ENCODE results near the gene FEN1. TPM values are rescaled to one million over a fixed set of nuclear protein-coding genes. Genes with fewer than 3 reads are reported as not detected.

FEN1 gene
- total and polyA plus RNA-seq, 2 donors (not counting 1 experiment from before 2014, with no cell fraction given), result 3.4 to 9.8 TPM

- no peaks in the 10 kb centered on the region for H3K79me2 ChIP-seq (ENCODE audit: control insufficient read depth, insufficient read depth, low read length)
- peaks cover 0 to 2% (median 0%) of the 10 kb centered on the region in 3 donors for H3K9me3 ChIP-seq (ENCODE audit: control extremely low read depth in 1 of 3, control insufficient read depth in 2 of 3, insufficient read depth in 1 of 3, low read length in 2 of 3)
- no peak overlapping the region for H3K4me3 Mint-ChIP-seq
- 82% methylated on average over 14 of the region's 19 CpGs for WGBS (ENCODE audit: insufficient coverage)
- H2AFZ ChIP-seq (ENCODE audit: insufficient read depth, low read depth, low read length, poor library complexity, severe bottlenecking), result no peak overlapping the region
- no peak for DNase-seq
- CTCF ChIA-PET, result interaction anchor here (1.1 to 6.6 kb wide), 6 partner anchors 11 to 366 kb away, joined by 3 to 69 read pairs (median 4); no protein-coding TSS in a partner anchor
- TF ChIP-seq EZH2 (IDR thresholded peaks at IDR 0.05; ENCODE audit: borderline replicate concordance, insufficient read depth, low read depth, low read length, poor library complexity, severe bottlenecking), result no peak
- no peak for TF ChIP-seq CTCF (IDR thresholded peaks at IDR 0.05)
- intact Hi-C loops (cut with micrococcal nuclease), result loop anchor here (5.0 kb wide), 1 partner anchor 566 kb away; no protein-coding TSS in a partner anchor
- no peak overlapping the region for H3K27ac Mint-ChIP-seq
- no peaks in the 10 kb centered on the region for H4K20me1 ChIP-seq (ENCODE audit: control insufficient read depth, insufficient read depth, low read length, poor library complexity, severe bottlenecking)
- no peaks in the 10 kb centered on the region for H3K9me3 Mint-ChIP-seq (ENCODE audit: insufficient read depth)
- no peaks in the 10 kb centered on the region for H3K4me1 Mint-ChIP-seq
- H3K36me3 ChIP-seq (replicated peaks in 1 of 2; ENCODE audit: control extremely low read depth in 1 of 2, control insufficient read depth in 1 of 2, extremely low read depth in 1 of 2, insufficient read depth in 2 of 2, low read length in 1 of 2), result no peaks in the 10 kb centered on the region
- no peak overlapping the region for H3K27ac ChIP-seq (ENCODE audit: low read length in 2 of 2)
- peaks cover 16% of the 10 kb centered on the region for H3K27me3 Mint-ChIP-seq
- ATAC-seq (ENCODE audit: low read depth), result no peak
- H3K27me3 ChIP-seq (replicated peaks in 1 of 4; ENCODE audit: control extremely low read depth in 1 of 4, control insufficient read depth in 3 of 4, insufficient read depth in 4 of 4, low read length in 3 of 4), result peaks cover 0 to 30% (median 8%) of the 10 kb centered on the region in 4 experiments
- POLR2A ChIA-PET, result no interaction called here
- H3K9ac ChIP-seq (ENCODE audit: low read length), result no peak overlapping the region
- H3K4me1 ChIP-seq (ENCODE audit: control insufficient read depth in 2 of 2, insufficient read depth in 2 of 2, low read length in 2 of 2), result no peaks in the 10 kb centered on the region
- no peak overlapping the region for H3K4me3 ChIP-seq (ENCODE audit: control extremely low read depth in 1 of 5, extremely low read depth in 1 of 5, insufficient read depth in 1 of 5, low read depth in 2 of 5, low read length in 4 of 5)
- H3K4me2 ChIP-seq (replicated peaks; ENCODE audit: low read depth, low read length, poor library complexity, severe bottlenecking), result no peak overlapping the region
Observed at GRCh38 chr11:61746442-61747191, 46.1 kb upstream of the FEN1 start.

Measured in B cell (primary cell).